Measurements from ENCODE around the gene THAP3. TPM values are rescaled to one million over a fixed set of nuclear protein-coding genes. Genes with fewer than 3 reads are reported as not detected.

The THAP3 gene
- total and polyA plus RNA-seq, 2 experiments from 2014 or later: 15.1 to 23.8 TPM

- no peak for TF ChIP-seq EZH2 (IDR thresholded peaks at IDR 0.05; ENCODE audit: low read depth, unreplicated experiment)
- TF ChIP-seq POLR2AphosphoS5 (IDR thresholded peaks at IDR 0.05; ENCODE audit: low read depth): no peak
- TF ChIP-seq, protein P1, sequence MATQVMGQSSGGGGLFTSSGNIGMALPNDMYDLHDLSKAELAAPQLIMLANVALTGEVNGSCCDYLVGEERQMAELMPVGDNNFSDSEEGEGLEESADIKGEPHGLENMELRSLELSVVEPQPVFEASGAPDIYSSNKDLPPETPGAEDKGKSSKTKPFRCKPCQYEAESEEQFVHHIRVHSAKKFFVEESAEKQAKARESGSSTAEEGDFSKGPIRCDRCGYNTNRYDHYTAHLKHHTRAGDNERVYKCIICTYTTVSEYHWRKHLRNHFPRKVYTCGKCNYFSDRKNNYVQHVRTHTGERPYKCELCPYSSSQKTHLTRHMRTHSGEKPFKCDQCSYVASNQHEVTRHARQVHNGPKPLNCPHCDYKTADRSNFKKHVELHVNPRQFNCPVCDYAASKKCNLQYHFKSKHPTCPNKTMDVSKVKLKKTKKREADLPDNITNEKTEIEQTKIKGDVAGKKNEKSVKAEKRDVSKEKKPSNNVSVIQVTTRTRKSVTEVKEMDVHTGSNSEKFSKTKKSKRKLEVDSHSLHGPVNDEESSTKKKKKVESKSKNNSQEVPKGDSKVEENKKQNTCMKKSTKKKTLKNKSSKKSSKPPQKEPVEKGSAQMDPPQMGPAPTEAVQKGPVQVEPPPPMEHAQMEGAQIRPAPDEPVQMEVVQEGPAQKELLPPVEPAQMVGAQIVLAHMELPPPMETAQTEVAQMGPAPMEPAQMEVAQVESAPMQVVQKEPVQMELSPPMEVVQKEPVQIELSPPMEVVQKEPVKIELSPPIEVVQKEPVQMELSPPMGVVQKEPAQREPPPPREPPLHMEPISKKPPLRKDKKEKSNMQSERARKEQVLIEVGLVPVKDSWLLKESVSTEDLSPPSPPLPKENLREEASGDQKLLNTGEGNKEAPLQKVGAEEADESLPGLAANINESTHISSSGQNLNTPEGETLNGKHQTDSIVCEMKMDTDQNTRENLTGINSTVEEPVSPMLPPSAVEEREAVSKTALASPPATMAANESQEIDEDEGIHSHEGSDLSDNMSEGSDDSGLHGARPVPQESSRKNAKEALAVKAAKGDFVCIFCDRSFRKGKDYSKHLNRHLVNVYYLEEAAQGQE (IDR thresholded peaks at IDR 0.05; ENCODE audit: unreplicated experiment): no peak
- TF ChIP-seq EZH2phosphoT487 (IDR thresholded peaks at IDR 0.05; ENCODE audit: unreplicated experiment): no peak
- TF ChIP-seq ZNF331 (CRISPR knock-in tag; IDR thresholded peaks at IDR 0.05; ENCODE audit: low read depth): no peak
Observed at GRCh38 chr1:6675941-6676340, 51.3 kb downstream of the THAP3 start (continued).

Other genes with a start within 250 kb of the THAP3 start
- gene ACOT7, start 231.1 kb upstream of the THAP3 start, total RNA-seq (2014; rRNA removed; shearing (Covaris generic)): 167 and 172 TPM in 2 replicates
- gene ACOT7, start 231.1 kb upstream of the THAP3 start, polyA plus RNA-seq (2016; fragmentation: Nextera tagmentation; extraction: Ambion mirVana): 169 TPM in 2 replicates
- 1.2 and 1.6 TPM in 2 replicates for gene HES2, start 204.9 kb upstream of the THAP3 start, total RNA-seq (2014; rRNA removed; shearing (Covaris generic))
- 1.1 and 2.1 TPM in 2 replicates for gene HES2, start 204.9 kb upstream of the THAP3 start, polyA plus RNA-seq (2016; fragmentation: Nextera tagmentation; extraction: Ambion mirVana)
- 12.7 and 13.6 TPM in 2 replicates for gene ESPN, start 200.1 kb upstream of the THAP3 start, total RNA-seq (2014; rRNA removed; shearing (Covaris generic))
- gene ESPN, start 200.1 kb upstream of the THAP3 start, polyA plus RNA-seq (2016; fragmentation: Nextera tagmentation; extraction: Ambion mirVana): 12.2 and 13.5 TPM in 2 replicates
- gene TNFRSF25, start 158.7 kb upstream of the THAP3 start, total RNA-seq (2014; rRNA removed; shearing (Covaris generic)): 25.3 and 26.3 TPM in 2 replicates
- gene TNFRSF25, start 158.7 kb upstream of the THAP3 start, polyA plus RNA-seq (2016; fragmentation: Nextera tagmentation; extraction: Ambion mirVana): 13.6 and 15.2 TPM in 2 replicates
- gene PLEKHG5, start 133.2 kb upstream of the THAP3 start, total RNA-seq (2014; rRNA removed; shearing (Covaris generic)): 25.8 and 26.4 TPM in 2 replicates
- 9.0 and 10.2 TPM in 2 replicates for gene PLEKHG5, start 133.2 kb upstream of the THAP3 start, polyA plus RNA-seq (2016; fragmentation: Nextera tagmentation; extraction: Ambion mirVana)
- 44.6 and 48.5 TPM in 2 replicates for gene NOL9, start 70.4 kb upstream of the THAP3 start, total RNA-seq (2014; rRNA removed; shearing (Covaris generic))
- 11.4 and 13.2 TPM in 2 replicates for gene NOL9, start 70.4 kb upstream of the THAP3 start, polyA plus RNA-seq (2016; fragmentation: Nextera tagmentation; extraction: Ambion mirVana)
- gene TAS1R1, start 69.6 kb upstream of the THAP3 start, total RNA-seq (2014; rRNA removed; shearing (Covaris generic)): not detected in 2 replicates
- gene TAS1R1, start 69.6 kb upstream of the THAP3 start, polyA plus RNA-seq (2016; fragmentation: Nextera tagmentation; extraction: Ambion mirVana): 0.19 TPM in 1 of 2 replicates, not detected in the other
- gene ZBTB48, start 44.9 kb upstream of the THAP3 start, total RNA-seq (2014; rRNA removed; shearing (Covaris generic)): 21.0 and 25.5 TPM in 2 replicates
- 17.3 and 18.0 TPM in 2 replicates for gene ZBTB48, start 44.9 kb upstream of the THAP3 start, polyA plus RNA-seq (2016; fragmentation: Nextera tagmentation; extraction: Ambion mirVana)
- gene KLHL21, start 22.0 kb upstream of the THAP3 start, total RNA-seq (2014; rRNA removed; shearing (Covaris generic)): 31.1 and 35.9 TPM in 2 replicates
- 7.3 and 7.8 TPM in 2 replicates for gene KLHL21, start 22.0 kb upstream of the THAP3 start, polyA plus RNA-seq (2016; fragmentation: Nextera tagmentation; extraction: Ambion mirVana)
- gene PHF13, start 11.1 kb upstream of the THAP3 start, total RNA-seq (2014; rRNA removed; shearing (Covaris generic)): 33.2 and 37.1 TPM in 2 replicates
- gene PHF13, start 11.1 kb upstream of the THAP3 start, polyA plus RNA-seq (2016; fragmentation: Nextera tagmentation; extraction: Ambion mirVana): 10.4 and 12.1 TPM in 2 replicates
- gene DNAJC11, start 76.9 kb downstream of the THAP3 start, total RNA-seq (2014; rRNA removed; shearing (Covaris generic)): 67.2 and 69.8 TPM in 2 replicates
- gene DNAJC11, start 76.9 kb downstream of the THAP3 start, polyA plus RNA-seq (2016; fragmentation: Nextera tagmentation; extraction: Ambion mirVana): 48.4 and 51.7 TPM in 2 replicates
- 115 and 119 TPM in 2 replicates for gene CAMTA1, start 160.6 kb downstream of the THAP3 start, total RNA-seq (2014; rRNA removed; shearing (Covaris generic))
- 519 and 580 TPM in 2 replicates for gene CAMTA1, start 160.6 kb downstream of the THAP3 start, polyA plus RNA-seq (2016; fragmentation: Nextera tagmentation; extraction: Ambion mirVana)

Measured in GM23338 (cell line).